MM.1S (cell line): ENCODE results near the gene ZNF280D.

ENCODE experiments used
- EZH2phosphoT487 ChIP-seq: fragments of 300-600 bp; sonication (generic); IDR thresholded peaks from 2 replicates; pipeline ENCODE4 v1.6.1; 2018; ENCODE audit warnings: antibody characterized with exemption, low read length
- TF ChIP-seq, protein P1 (sequence below): fragments of 300-600 bp; sonication (generic); IDR thresholded peaks from 2 replicates; pipeline ENCODE4 v1.5.1; 2016; ENCODE audit warnings: antibody characterized with exemption, low read length, mixed read lengths

DNA sequence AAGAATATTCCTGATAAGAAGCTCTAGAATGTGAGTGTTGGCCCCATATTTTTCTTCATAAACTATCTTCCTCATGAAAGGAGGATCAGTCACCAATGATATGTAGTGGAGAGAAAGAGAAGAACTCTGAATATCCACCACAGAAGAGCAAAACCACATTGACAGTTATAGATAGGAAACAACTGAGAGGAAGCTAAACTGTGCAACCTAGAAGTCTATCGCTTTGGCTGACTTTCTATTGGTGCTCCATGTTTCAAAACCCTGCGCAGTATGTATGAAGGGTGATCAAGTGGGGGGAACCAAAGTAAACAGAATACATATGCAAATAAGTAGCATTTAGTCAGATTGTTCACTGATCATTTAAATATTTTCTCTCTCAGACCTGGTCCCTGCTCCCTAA lies 41.0 kb upstream of the ZNF280D start:
- TF ChIP-seq, protein P1, sequence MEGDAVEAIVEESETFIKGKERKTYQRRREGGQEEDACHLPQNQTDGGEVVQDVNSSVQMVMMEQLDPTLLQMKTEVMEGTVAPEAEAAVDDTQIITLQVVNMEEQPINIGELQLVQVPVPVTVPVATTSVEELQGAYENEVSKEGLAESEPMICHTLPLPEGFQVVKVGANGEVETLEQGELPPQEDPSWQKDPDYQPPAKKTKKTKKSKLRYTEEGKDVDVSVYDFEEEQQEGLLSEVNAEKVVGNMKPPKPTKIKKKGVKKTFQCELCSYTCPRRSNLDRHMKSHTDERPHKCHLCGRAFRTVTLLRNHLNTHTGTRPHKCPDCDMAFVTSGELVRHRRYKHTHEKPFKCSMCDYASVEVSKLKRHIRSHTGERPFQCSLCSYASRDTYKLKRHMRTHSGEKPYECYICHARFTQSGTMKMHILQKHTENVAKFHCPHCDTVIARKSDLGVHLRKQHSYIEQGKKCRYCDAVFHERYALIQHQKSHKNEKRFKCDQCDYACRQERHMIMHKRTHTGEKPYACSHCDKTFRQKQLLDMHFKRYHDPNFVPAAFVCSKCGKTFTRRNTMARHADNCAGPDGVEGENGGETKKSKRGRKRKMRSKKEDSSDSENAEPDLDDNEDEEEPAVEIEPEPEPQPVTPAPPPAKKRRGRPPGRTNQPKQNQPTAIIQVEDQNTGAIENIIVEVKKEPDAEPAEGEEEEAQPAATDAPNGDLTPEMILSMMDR, result no peak
- TF ChIP-seq EZH2phosphoT487, result no peak
